ENCODE data around the gene PTCHD1. TPM values are rescaled to one million over a fixed set of nuclear protein-coding genes. Genes with fewer than 3 reads are reported as not detected.

The PTCHD1 gene
- total and polyA plus RNA-seq, 2 of the 4 experiments (the other 2 are of a cell fraction), result not detected

- no peak overlapping the region for H4K8ac ChIP-seq (ENCODE audit: low read depth in 2 of 2, low read length in 2 of 2)
- no peaks in the 10 kb centered on the region for H3K27me3 ChIP-seq (ENCODE audit: control insufficient read depth, insufficient read depth, low read length)
- H3K36me3 ChIP-seq (ENCODE audit: control insufficient read depth, insufficient read depth, low read length), result no peaks in the 10 kb centered on the region
- no peaks in the 10 kb centered on the region for H3K4me1 ChIP-seq (ENCODE audit: control insufficient read depth, insufficient read depth, low read length)
- no peak overlapping the region for H3K14ac ChIP-seq (replicated peaks; ENCODE audit: low read depth, low read length)
- H2BK15ac ChIP-seq (ENCODE audit: low read depth, low read length), result no peak overlapping the region
- no peak overlapping the region for H3K9ac ChIP-seq (ENCODE audit: low read depth, low read length)
- H4K91ac ChIP-seq (ENCODE audit: insufficient read depth, low read depth, low read length), result no peak overlapping the region
- no TSS peak for BruUV-seq (replicated peaks)
- DNase-seq (no peak), ATAC-seq (ENCODE audit: low read depth) (no peak)
- H3K4ac ChIP-seq (ENCODE audit: low read depth, low read length), result no peak overlapping the region
- no peak overlapping the region for H2AK5ac ChIP-seq (ENCODE audit: low read depth, low read length)
- WGBS, 2 experiments (ENCODE audit: extremely low coverage in 2 of 2, insufficient read length in 1 of 2), result no CpG with 5 or more reads among the region's 3 CpGs
- TF ChIP-seq CTCF (conservative IDR thresholded peaks at IDR 0.05; ENCODE audit: low read depth, low read length), result no peak
- no peak for TF ChIP-seq CHD1 (IDR thresholded peaks at IDR 0.05; ENCODE audit: low read depth, low read length)
- no peak for TF ChIP-seq POLR2A (IDR thresholded peaks at IDR 0.05; ENCODE audit: low read depth, low read length)
- no peak for TF ChIP-seq NFE2L2 (IDR thresholded peaks at IDR 0.05; ENCODE audit: low read depth, low read length)
- TF ChIP-seq RCOR1 (IDR thresholded peaks at IDR 0.05; ENCODE audit: insufficient replicate concordance, low read length), result no peak
- no peak for TF ChIP-seq SMC3 (IDR thresholded peaks at IDR 0.05; ENCODE audit: low read depth, low read length)
- no peak for TF ChIP-seq RFX5 (IDR thresholded peaks at IDR 0.05; ENCODE audit: low read depth, low read length)
- TF ChIP-seq, protein P1, sequence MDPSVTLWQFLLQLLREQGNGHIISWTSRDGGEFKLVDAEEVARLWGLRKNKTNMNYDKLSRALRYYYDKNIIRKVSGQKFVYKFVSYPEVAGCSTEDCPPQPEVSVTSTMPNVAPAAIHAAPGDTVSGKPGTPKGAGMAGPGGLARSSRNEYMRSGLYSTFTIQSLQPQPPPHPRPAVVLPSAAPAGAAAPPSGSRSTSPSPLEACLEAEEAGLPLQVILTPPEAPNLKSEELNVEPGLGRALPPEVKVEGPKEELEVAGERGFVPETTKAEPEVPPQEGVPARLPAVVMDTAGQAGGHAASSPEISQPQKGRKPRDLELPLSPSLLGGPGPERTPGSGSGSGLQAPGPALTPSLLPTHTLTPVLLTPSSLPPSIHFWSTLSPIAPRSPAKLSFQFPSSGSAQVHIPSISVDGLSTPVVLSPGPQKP (IDR thresholded peaks at IDR 0.05; ENCODE audit: borderline replicate concordance, low read depth, low read length), result no peak
- TF ChIP-seq MXI1 (IDR thresholded peaks at IDR 0.05; ENCODE audit: borderline replicate concordance, low read depth, low read length), result no peak
- no peak for TF ChIP-seq FOS (IDR thresholded peaks at IDR 0.05; ENCODE audit: low read depth, low read length)
- no peak for TF ChIP-seq CEBPB (IDR thresholded peaks at IDR 0.05; ENCODE audit: low read depth, low read length)
- no peak for TF ChIP-seq BHLHE40 (IDR thresholded peaks at IDR 0.05; ENCODE audit: low read depth, low read length)
- TF ChIP-seq MAZ (IDR thresholded peaks at IDR 0.05; ENCODE audit: borderline replicate concordance, low read depth, low read length), result no peak
- TF ChIP-seq MAFK (IDR thresholded peaks at IDR 0.05; ENCODE audit: low read depth, low read length), result no peak
- no peak for TF ChIP-seq RAD21 (IDR thresholded peaks at IDR 0.05; ENCODE audit: low read length)
- no peak for TF ChIP-seq USF2 (IDR thresholded peaks at IDR 0.05; ENCODE audit: low read depth, low read length)
- dilution Hi-C loops (cut with HindIII; ENCODE audit: low sequenced_read_pairs, unreplicated experiment) (no loop called here), in situ Hi-C loops (cut with MboI; ENCODE audit: low sequenced_read_pairs) (no loop called here), intact Hi-C loops (cut with micrococcal nuclease) (no loop called here)
- no peak overlapping the region for H2BK120ac ChIP-seq (ENCODE audit: low read depth, low read length)
- no peak overlapping the region for H2BK5ac ChIP-seq (ENCODE audit: low read depth, low read length, poor library complexity, severe bottlenecking)
- no peaks in the 10 kb centered on the region for H4K20me1 ChIP-seq (ENCODE audit: insufficient read depth, low read length)
- no peak overlapping the region for H3K27ac ChIP-seq (ENCODE audit: insufficient read depth, low read length)
- no peaks in the 10 kb centered on the region for H3K9me1 ChIP-seq (ENCODE audit: insufficient read depth, low read length)
- no peak overlapping the region for H2AK9ac ChIP-seq (replicated peaks; ENCODE audit: low read depth, low read length, poor library complexity)
- H3K4me3 ChIP-seq (ENCODE audit: insufficient read depth, low read depth, low read length), result no peak overlapping the region
- H3K9me3 ChIP-seq (ENCODE audit: control insufficient read depth, insufficient read depth, low read length), result no peaks in the 10 kb centered on the region
- H3K56ac ChIP-seq (ENCODE audit: extremely low read depth, insufficient read depth, low read length), result no peak overlapping the region
- no peak overlapping the region for H2BK20ac ChIP-seq (ENCODE audit: low read depth, low read length)
- no peak overlapping the region for H3K18ac ChIP-seq (ENCODE audit: low read depth, low read length)
- no peak overlapping the region for H4K5ac ChIP-seq (ENCODE audit: low read depth, low read length)
- no peak overlapping the region for H3K23ac ChIP-seq (ENCODE audit: low read depth, low read length)
- POLR2A ChIA-PET (ENCODE audit: unreplicated experiment), result no interaction called here
- no peak overlapping the region for H3K4me2 ChIP-seq (ENCODE audit: low read depth, low read length)
- CTCF ChIA-PET, result no interaction called here
- H3K79me1 ChIP-seq (ENCODE audit: low read depth in 1 of 2, low read length in 2 of 2), result no peaks in the 10 kb centered on the region
- no peak overlapping the region for H2AFZ ChIP-seq (replicated peaks; ENCODE audit: low read length, poor library complexity)
These were observed 41.9 kb downstream of the PTCHD1 start for GRCh38 chrX:23376581-23376980.
